Activated CD4-positive, alpha-beta T cell treated with anti-CD3 and anti-CD28 coated beads for 48 hours (primary cell): ENCODE measurements around the gene LILRA6.
"Not testable (repeated sequence)": the region's sequence is repeated elsewhere in the genome, so short reads cannot be mapped to it uniquely, and the experiment has no call there.

Experiments
- DNase-seq: peaks from one replicate; pipeline ENCODE4 v3.0.0-alpha.2; 2020

LILRA6 gene

GRCh38 chr19:54262066-54262465 is 19.5 kb upstream of the LILRA6 start:
- DNase-seq = no peak

- DNase-seq = no peak
These were observed 14.5 kb upstream of the LILRA6 start, which contains the start of gene LILRB5 for GRCh38 chr19:54257116-54257480. Gene LILRB5 (minus strand): TSS chr19:54257273. CDS start chr19:54257193, 80 bp downstream.

GRCh38 chr19:54256250-54257115 is 13.9 kb upstream of the LILRA6 start:
- DNase-seq = no peak

GRCh38 chr19:54255105-54255775 is 12.7 kb upstream of the LILRA6 start:
- no peak for DNase-seq

- DNase-seq = no peak
These were observed 11.8 kb upstream of the LILRA6 start for GRCh38 chr19:54254195-54254906.

DNA sequence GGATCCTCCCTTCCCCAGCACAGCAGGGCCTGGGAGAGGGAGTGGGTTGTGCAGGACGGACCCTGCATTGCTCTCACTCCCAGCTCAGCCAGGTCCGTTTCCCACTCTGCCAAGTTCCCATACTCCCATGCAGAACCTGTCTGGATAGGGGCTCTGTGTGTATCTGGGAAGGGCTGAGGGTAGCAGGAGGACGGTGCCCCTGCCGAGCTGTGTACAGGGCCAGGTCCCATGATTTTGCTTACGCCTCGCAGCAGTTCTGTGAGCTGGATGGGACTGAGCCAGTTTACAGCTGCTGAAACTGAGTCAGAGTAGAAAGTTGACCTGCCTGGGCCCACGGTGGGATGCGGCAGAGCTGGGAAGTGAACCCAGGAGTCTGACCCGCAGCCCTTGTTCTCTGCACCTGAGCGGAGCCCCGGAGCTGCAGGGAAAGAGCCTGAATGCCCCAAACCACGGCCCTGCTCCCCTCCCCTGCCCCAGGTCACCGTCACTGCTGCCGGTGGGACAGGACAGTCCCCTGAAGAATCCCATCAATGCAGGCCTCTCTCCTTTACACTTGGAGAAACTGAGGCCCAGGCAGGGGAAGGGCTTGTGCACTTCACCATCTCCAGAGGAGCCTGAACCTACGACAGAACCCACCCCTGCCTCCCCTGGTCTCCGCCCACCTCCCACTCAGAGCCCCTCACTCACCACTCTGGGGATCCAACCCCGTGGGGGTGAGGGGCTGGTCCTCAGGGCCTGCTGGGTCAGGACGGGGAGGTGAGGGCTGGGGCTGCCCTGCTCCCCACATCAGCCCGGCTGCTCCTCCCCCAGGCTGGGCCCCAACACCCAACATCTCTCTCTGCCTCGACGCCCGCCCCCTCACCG is 11.0 kb upstream of the LILRA6 start:
- no peak for DNase-seq

GRCh38 chr19:54252845-54253244 is 10.3 kb upstream of the LILRA6 start:
- DNase-seq = no peak

DNA sequence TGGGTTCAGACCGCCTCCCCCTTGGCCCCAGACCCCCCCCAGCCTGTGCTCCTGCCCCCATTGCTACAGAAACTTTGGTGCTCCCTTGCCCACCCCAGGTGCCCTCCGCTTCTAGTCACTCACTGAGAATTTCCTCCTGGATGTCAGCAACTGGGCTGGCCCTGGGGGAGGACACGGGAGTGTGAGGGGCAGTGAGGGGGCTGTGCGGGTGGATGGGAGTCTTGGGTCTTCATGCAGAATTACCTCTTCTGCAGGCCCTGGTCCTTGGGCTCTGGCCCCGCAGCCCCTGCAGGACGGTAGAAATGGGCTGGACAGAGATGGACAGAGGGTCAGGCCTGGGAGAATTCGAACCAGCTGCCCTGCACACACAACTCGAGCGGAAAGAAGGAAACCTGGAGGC is 9.7 kb upstream of the LILRA6 start:
- no peak for DNase-seq

- DNase-seq = peak; percentile 61
These were observed 5.5 kb upstream of the LILRA6 start for GRCh38 chr19:54248016-54248601.

- DNase-seq = no peak
These were observed 4.7 kb upstream of the LILRA6 start for GRCh38 chr19:54247106-54247930.

GRCh38 chr19:54245936-54246335 is 3.3 kb upstream of the LILRA6 start:
- no peak for DNase-seq

DNA sequence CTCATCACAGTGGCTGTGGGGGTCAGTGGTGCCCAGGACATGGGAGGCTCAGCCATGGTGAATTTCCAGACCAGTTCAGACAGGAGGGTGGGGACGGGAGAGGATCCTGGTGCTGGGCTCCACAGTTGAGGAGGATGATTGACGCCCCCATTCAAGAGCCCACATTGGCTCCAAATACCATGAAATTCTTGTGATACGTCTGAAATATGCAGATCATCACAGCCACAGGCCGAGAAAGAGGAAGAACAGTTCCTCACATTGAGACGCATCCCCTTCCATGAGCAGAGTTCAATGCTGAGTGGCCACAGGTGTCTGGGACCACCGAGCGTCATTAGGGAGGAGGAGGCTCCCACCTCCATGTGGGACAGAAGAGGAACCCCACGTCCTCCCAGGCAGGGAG is 1.2 kb upstream of the LILRA6 start:
- DNase-seq = not testable (repeated sequence)

DNA sequence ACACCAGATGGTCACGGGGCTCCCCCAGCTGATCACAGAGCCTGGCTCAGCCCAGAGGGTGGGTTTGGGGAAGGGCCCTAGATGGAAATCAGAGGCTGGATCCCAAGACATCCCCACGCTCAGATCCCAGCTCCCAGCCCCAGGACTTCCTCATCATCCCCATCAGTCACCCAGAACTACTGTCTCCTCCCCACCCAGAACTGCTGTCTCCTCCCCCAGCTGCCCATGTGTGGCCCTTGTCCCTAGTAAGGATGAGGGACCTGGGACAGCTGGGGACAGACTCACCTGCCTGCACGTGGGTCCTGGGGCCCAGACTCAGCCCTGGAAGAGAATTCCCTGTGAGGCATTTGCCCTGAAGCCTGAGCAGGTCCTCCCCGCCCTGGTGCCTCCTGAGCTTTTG is 356 bp downstream of the LILRA6 start:
- DNase-seq = not testable (repeated sequence)

GRCh38 chr19:54240372-54241336 is 1.9 kb downstream of the LILRA6 start:
- DNase-seq = not testable (repeated sequence)

GRCh38 chr19:54239491-54240371 is 2.9 kb downstream of the LILRA6 start:
- not testable (repeated sequence) for DNase-seq

GRCh38 chr19:54233941-54234340 is 8.6 kb downstream of the LILRA6 start:
- DNase-seq = no peak

DNA sequence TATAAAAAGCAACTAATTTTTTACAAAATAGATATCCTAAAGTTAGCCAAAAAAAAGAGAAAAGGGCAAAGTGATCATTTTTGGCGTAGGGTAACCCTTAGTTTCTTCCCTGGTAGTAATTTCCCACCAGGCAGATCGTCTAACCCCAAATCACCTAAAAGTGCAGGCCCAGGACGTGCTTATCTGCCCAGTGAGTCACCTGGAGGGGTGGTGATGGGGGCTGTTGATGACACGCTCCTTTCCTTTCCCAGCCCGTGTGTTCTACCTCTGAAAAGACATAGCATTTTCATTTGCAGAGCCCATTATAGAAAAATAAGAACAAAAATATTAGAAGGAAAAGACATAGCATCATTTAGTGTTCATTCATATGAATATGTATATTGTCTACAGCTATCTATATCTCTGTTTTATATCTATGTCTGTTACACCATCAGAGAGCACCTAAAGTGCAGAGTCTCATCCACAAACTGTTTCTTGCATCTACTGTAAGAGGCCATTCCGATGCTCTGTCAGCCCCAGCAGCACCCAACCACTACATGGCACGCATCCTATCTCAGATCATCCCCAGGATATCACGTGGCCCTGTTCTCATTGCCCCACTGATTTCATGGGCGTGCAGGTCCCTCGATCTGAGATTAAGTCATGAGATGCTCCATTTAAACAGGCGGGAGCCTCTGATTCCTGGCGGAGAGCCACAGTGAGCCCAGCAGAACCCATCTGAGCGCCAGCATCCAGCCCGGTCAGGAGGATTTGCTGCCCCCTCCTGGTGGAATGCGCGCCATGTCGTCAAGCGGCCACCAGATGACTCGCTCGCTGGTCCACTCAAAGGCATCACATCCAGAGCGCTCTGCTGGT is 11.3 kb downstream of the LILRA6 start:
- DNase-seq = peak; percentile 90

DNA sequence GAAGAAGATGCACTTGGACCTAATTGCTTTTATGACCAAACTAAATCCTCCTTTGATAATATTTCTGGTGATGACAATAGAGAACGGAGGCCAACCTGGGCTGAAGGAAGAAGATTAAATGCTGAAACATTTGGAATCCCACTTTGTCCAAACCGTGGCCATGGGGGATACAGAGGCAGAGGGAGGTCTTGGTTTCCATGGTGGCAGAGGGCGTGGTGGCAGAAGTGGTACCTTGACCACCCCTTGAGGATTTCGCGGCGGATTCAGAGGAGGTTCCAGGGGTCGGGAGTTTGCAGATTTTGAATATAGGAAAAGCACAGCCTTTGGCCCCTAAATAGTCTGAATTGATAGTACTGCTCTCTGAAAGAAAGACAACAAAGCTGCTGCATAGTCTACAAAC is 12.6 kb downstream of the LILRA6 start:
- DNase-seq = no peak
